PFSK-1 (cell line): ENCODE measurements around the gene SLC7A11.

ENCODE experiments used
- FOXP2 ChIP-seq: optimal IDR thresholded peaks from 2 replicates; pipeline ENCODE3; 2011; ENCODE audit warnings: borderline replicate concordance, control low read depth, inconsistent platforms; ENCODE audit not compliant: insufficient read depth; ENCODE audit errors: extremely low read length, extremely low read depth
- POLR2AphosphoS5 ChIP-seq: IDR thresholded peaks from 2 replicates; pipeline ENCODE4 v1.6.1; 2012; ENCODE audit warnings: low read depth, mild to moderate bottlenecking, control low read depth, low read length, moderate library complexity
- REST ChIP-seq, 2 experiments: IDR thresholded peaks; 2 replicates each; pipeline versions ENCODE4 v1.6.1 to v1.8.0; 2011 to 2012; ENCODE audit warnings: low read depth in 2 of 2, low read length in 2 of 2, control low read depth in 1 of 2, inconsistent platforms in 1 of 2, mild to moderate bottlenecking in 1 of 2, moderate library complexity in 1 of 2; ENCODE audit not compliant: insufficient read depth in 1 of 2
- SIN3A ChIP-seq: IDR thresholded peaks from 2 replicates; pipeline ENCODE4 v1.6.1; 2012; ENCODE audit warnings: mild to moderate bottlenecking, low read length, moderate library complexity, borderline replicate concordance; ENCODE audit not compliant: insufficient read depth
- TAF1 ChIP-seq: IDR thresholded peaks from 2 replicates; pipeline ENCODE4 v1.6.1; 2012; ENCODE audit warnings: low read length, control low read depth, borderline replicate concordance; ENCODE audit not compliant: insufficient read depth

SLC7A11 gene

GRCh38 chr4:138193963-138194362, 48.2 kb downstream of the SLC7A11 start:
- TF ChIP-seq SIN3A (no peak), TAF1 (no peak), POLR2AphosphoS5 (no peak), FOXP2 (no peak), REST (IDR thresholded peaks at IDR 0.05; ENCODE audit: insufficient read depth in 1 of 2, low read depth in 2 of 2, low read length in 2 of 2) (no peak)

DNA sequence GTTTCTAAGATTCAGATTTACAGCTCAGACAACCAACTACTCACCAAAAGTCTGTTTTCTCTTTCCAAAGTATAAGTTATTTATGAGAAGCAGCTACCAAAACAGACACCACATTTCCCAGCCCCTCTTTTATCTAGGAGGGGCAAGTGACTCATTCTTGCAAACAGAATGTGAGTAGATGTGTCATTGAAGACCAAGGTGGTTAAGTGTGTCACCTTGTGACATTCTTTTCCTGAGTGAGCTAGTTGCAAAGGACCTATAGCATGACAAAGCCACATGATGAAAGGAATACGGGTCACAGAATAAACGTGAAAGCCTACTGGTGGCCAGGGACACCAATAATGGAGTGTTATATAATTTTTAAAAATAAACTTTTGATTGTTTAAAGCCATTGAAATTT, 50.0 kb downstream of the SLC7A11 start:
- TF ChIP-seq POLR2AphosphoS5 (no peak), SIN3A (no peak), REST (IDR thresholded peaks at IDR 0.05; ENCODE audit: insufficient read depth in 1 of 2, low read depth in 2 of 2, low read length in 2 of 2) (no peak), TAF1 (no peak), FOXP2 (no peak)

DNA sequence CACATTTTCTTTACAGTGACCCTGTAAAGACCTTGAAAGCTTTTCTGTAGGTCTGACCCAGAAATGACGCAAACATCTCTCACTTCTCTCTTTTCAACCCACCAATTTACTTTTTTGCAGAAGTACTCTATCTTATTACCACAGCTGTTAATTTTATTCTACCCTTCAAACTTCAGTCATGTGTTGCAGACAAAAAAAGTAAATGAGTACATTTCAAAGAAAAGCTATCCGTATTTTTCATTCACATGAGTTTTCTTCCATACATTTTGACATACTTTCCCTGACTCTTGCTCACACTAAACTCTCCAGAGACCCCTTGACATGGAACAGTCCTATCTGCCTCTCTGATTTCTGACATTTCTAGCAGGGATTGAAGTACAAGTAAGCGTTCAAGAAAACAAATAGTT, 51.7 kb downstream of the SLC7A11 start:
- TF ChIP-seq SIN3A, result no peak
- TF ChIP-seq POLR2AphosphoS5, result no peak
- TF ChIP-seq REST (IDR thresholded peaks at IDR 0.05; ENCODE audit: insufficient read depth in 1 of 2, low read depth in 2 of 2, low read length in 2 of 2), result no peak
- TF ChIP-seq FOXP2, result no peak
- TF ChIP-seq TAF1, result no peak

DNA sequence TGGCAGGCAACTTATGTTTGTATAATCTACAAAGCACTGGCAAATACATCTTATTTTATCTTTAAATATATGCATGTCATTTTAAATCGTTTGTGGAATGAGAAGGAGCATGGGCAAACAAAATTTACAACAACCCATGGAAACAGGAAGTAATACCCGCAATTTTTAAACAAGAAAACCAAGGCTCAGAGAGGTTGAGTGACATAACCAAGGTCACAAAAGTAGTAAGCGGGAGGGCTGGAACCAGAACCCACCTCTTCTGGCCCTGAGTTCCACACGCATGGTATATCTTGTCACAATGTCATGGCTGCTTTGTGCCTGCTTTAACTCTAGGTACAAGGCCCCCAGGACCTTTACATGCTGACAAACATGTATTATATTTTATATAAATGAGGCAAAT, 52.9 kb downstream of the SLC7A11 start:
- TF ChIP-seq FOXP2, result no peak
- no peak for TF ChIP-seq REST (IDR thresholded peaks at IDR 0.05; ENCODE audit: insufficient read depth in 1 of 2, low read depth in 2 of 2, low read length in 2 of 2)
- no peak for TF ChIP-seq TAF1
- no peak for TF ChIP-seq POLR2AphosphoS5
- no peak for TF ChIP-seq SIN3A

GRCh38 chr4:138188406-138189084, 53.6 kb downstream of the SLC7A11 start:
- TF ChIP-seq SIN3A (no peak), REST (IDR thresholded peaks at IDR 0.05; ENCODE audit: insufficient read depth in 1 of 2, low read depth in 2 of 2, low read length in 2 of 2) (no peak), TAF1 (no peak), FOXP2 (no peak), POLR2AphosphoS5 (no peak)
